ENCODE measurements around the gene OR11G2. TPM values are rescaled to one million over a fixed set of nuclear protein-coding genes. Genes with fewer than 3 reads are reported as not detected.
"Not testable (repeated sequence)": the region's sequence is repeated elsewhere in the genome, so short reads cannot be mapped to it uniquely, and the experiment has no call there.

The OR11G2 gene

DNA sequence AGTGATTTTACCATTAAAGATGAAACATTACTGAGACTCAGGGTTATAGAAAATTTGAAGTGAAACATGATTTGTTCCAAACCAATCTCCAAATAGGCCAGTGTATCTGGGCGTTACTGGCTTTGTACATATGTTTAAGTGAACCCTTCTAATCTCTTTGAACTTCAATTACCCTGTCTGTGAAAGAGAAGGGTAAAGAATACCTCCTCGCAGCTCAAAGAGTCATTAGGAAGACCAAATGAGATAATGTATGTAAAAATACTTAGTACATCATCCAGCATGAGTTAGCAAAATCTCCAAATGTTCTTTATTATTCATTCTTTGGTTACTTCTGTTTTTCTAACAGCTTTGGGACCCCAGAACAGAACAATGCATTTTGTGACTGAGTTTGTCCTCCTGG is 32.7 kb downstream of the OR11G2 start, which contains the start of gene OR11H6:
OR11H6 (plus strand) TSS at position 301 of the 400 bp plus-strand sequence; CDS start at position 301, 0 bp downstream.
- Histone ChIP-seq H2AK5ac (ENCODE audit: low read length) (no peak within 1 kb of the TSS), H2BK120ac (ENCODE audit: low read depth, low read length) (no peak within 1 kb of the TSS), H2BK15ac (replicated peaks; ENCODE audit: low read depth) (no peak within 1 kb of the TSS), H3K18ac (ENCODE audit: low read length) (no peak within 1 kb of the TSS), H3K4me2 (ENCODE audit: low read length) (no peak within 1 kb of the TSS), H3K23ac (ENCODE audit: low read length) (no peak within 1 kb of the TSS), H3K27ac (ENCODE audit: low read depth, low read length) (no peak within 1 kb of the TSS), H2BK5ac (ENCODE audit: low read length) (no peak within 1 kb of the TSS), H3K56ac (ENCODE audit: low read length) (no peak within 1 kb of the TSS), H3K27me3 (ENCODE audit: insufficient read depth, low read length, poor library complexity) (no peaks in the 10 kb centered on the region), H3K4me1 (ENCODE audit: control insufficient read depth, low read depth, low read length) (no peaks in the 10 kb centered on the region), H3K4me3 (ENCODE audit: low read length) (no peak within 1 kb of the TSS), H3K36me3 (ENCODE audit: control insufficient read depth, insufficient read depth, low read length) (no peaks in the 10 kb centered on the region), H3K4ac (ENCODE audit: low read depth, low read length) (no peak within 1 kb of the TSS), H4K8ac (ENCODE audit: low read depth, low read length) (no peak within 1 kb of the TSS), H3K79me1 (ENCODE audit: low read length) (no peaks in the 10 kb centered on the region), H4K5ac (ENCODE audit: low read length) (no peak within 1 kb of the TSS), H3K9ac (ENCODE audit: low read length) (no peak within 1 kb of the TSS), H3K79me2 (ENCODE audit: control insufficient read depth, insufficient read depth, low read length) (no peaks in the 10 kb centered on the region)
- DNase-seq, result no peak
- no CpG with 5 or more reads among the region's 2 CpGs for WGBS (ENCODE audit: extremely low coverage, insufficient coverage, low lambda C conversion rate)

DNA sequence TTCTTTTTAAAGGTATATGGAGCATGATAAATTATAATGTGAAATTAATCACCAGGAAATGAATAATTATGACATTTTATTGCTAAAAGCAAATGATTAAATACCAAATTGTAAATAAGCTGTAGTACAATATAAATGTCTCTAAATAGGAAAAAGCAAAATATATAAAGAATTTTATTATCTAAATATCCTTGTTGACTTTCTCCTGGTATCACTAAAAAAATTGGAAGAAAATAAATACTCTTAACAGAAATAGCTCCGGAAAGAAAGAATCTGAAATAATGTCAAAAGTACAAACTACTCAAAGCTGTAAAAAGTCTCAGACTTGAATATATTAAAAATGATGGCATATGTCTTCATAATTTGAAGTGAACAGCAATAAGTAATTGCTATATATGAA is 38.0 kb downstream of the OR11G2 start, which contains the start of gene OR11H7:
OR11H7 (plus strand) TSS at position 301 of the 400 bp plus-strand sequence.
- Histone ChIP-seq H3K36me3 (ENCODE audit: control insufficient read depth, insufficient read depth, low read length) (no peaks in the 10 kb centered on the region), H4K5ac (ENCODE audit: low read length) (no peak within 1 kb of the TSS), H3K18ac (ENCODE audit: low read length) (no peak within 1 kb of the TSS), H3K56ac (ENCODE audit: low read length) (no peak within 1 kb of the TSS), H3K4me1 (ENCODE audit: control insufficient read depth, low read depth, low read length) (no peaks in the 10 kb centered on the region), H3K4ac (ENCODE audit: low read depth, low read length) (no peak within 1 kb of the TSS), H3K79me2 (ENCODE audit: control insufficient read depth, insufficient read depth, low read length) (no peaks in the 10 kb centered on the region), H2BK15ac (replicated peaks; ENCODE audit: low read depth) (no peak within 1 kb of the TSS), H3K4me3 (ENCODE audit: low read length) (peak within 1 kb of the TSS; percentile 7), H4K8ac (ENCODE audit: low read depth, low read length) (no peak within 1 kb of the TSS), H2BK5ac (ENCODE audit: low read length) (no peak within 1 kb of the TSS), H3K23ac (ENCODE audit: low read length) (no peak within 1 kb of the TSS), H3K9ac (ENCODE audit: low read length) (no peak within 1 kb of the TSS), H2AK5ac (ENCODE audit: low read length) (no peak within 1 kb of the TSS), H3K27ac (ENCODE audit: low read depth, low read length) (no peak within 1 kb of the TSS), H3K27me3 (ENCODE audit: insufficient read depth, low read length, poor library complexity) (no peaks in the 10 kb centered on the region), H3K79me1 (ENCODE audit: low read length) (no peaks in the 10 kb centered on the region), H3K4me2 (ENCODE audit: low read length) (no peak within 1 kb of the TSS), H2BK120ac (ENCODE audit: low read depth, low read length) (no peak within 1 kb of the TSS)
- no CpG with 5 or more reads among the region's 1 CpG for WGBS (ENCODE audit: extremely low coverage, insufficient coverage, low lambda C conversion rate)
- DNase-seq, result no peak

DNA sequence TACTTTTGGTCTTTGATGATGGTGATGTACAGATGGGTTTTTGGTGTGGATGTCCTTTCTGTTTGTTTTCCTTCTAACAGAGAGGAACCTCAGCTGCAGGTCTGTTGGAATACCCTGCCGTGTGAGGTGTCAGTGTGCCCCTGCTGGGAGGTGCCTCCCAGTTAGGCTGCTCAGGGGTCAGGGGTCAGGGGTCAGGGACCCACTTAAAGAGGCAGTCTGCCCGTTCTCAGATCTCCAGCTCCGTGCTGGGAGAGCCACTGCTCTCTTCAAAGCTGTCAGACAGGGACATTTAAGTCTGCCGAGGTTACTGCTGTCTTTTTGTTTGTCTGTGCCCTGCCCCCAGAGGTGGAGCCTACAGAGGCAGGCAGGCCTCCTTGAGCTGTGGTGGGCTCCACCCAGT is 44.7 kb downstream of the OR11G2 start:
- H2BK5ac ChIP-seq (ENCODE audit: low read length); H3K4me3 ChIP-seq (ENCODE audit: low read length); H3K4ac ChIP-seq (ENCODE audit: low read depth, low read length); H4K8ac ChIP-seq (ENCODE audit: low read depth, low read length); H2BK120ac ChIP-seq (ENCODE audit: low read depth, low read length); H3K36me3 ChIP-seq (ENCODE audit: control insufficient read depth, insufficient read depth, low read length); H3K18ac ChIP-seq (ENCODE audit: low read length); H3K56ac ChIP-seq (ENCODE audit: low read length); H4K5ac ChIP-seq (ENCODE audit: low read length); DNase-seq; H3K9ac ChIP-seq (ENCODE audit: low read length); H3K79me2 ChIP-seq (ENCODE audit: control insufficient read depth, insufficient read depth, low read length); H3K79me1 ChIP-seq (ENCODE audit: low read length); H3K23ac ChIP-seq (ENCODE audit: low read length); H2AK5ac ChIP-seq (ENCODE audit: low read length); H3K27ac ChIP-seq (ENCODE audit: low read depth, low read length); H3K27me3 ChIP-seq (ENCODE audit: insufficient read depth, low read length, poor library complexity); H3K4me2 ChIP-seq (ENCODE audit: low read length); H2BK15ac ChIP-seq (replicated peaks; ENCODE audit: low read depth); H3K4me1 ChIP-seq (ENCODE audit: control insufficient read depth, low read depth, low read length): not testable (repeated sequence)
- WGBS (ENCODE audit: extremely low coverage, insufficient coverage, low lambda C conversion rate), result no CpG with 5 or more reads among the region's 4 CpGs

DNA sequence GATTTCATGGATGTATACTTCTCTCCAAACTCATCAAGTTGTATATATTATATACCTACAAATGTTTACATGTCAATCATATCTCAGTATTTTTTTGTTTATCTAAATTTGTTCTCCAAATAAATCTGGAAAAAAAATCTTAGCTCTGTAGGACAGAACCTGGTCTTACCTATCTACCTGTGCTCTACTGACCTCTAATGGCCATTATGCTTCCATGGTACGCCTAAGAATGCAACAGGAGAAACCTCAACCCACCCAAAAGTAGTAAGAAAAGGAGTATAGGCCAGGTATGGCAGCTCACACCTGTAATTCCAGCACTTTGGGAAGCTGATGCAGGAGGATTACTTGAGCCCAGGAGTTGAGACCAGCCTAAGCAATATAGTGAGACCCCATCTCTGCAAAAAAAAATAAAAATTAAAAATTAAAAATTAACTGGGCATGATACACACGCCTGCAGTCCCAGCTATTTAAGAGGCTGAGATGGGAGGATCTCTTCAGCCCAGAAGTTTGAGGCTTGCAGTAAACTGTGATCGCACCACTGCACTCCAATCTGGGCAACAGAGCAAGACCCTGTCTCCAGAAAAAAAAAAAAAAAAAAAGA is 57.0 kb downstream of the OR11G2 start:
- no CpG with 5 or more reads among the region's 3 CpGs for WGBS (ENCODE audit: extremely low coverage, insufficient coverage, low lambda C conversion rate)
- no peaks in the 10 kb centered on the region for H3K4me1 ChIP-seq (ENCODE audit: control insufficient read depth, low read depth, low read length)

More for the DNA sequence above, 57.0 kb downstream of the OR11G2 start:
- Histone ChIP-seq H3K36me3 (ENCODE audit: control insufficient read depth, insufficient read depth, low read length) (no peaks in the 10 kb centered on the region), H2AK5ac (ENCODE audit: low read length) (no peak overlapping the region), H3K79me1 (ENCODE audit: low read length) (no peaks in the 10 kb centered on the region), H4K8ac (ENCODE audit: low read depth, low read length) (no peak overlapping the region), H3K4me2 (ENCODE audit: low read length) (no peak overlapping the region), H2BK120ac (ENCODE audit: low read depth, low read length) (no peak overlapping the region), H2BK15ac (replicated peaks; ENCODE audit: low read depth) (no peak overlapping the region), H3K4me3 (ENCODE audit: low read length) (no peak overlapping the region), H4K5ac (ENCODE audit: low read length) (no peak overlapping the region), H3K79me2 (ENCODE audit: control insufficient read depth, insufficient read depth, low read length) (no peaks in the 10 kb centered on the region), H3K9ac (ENCODE audit: low read length) (no peak overlapping the region), H2BK5ac (ENCODE audit: low read length) (no peak overlapping the region), H3K23ac (ENCODE audit: low read length) (no peak overlapping the region), H3K27me3 (ENCODE audit: insufficient read depth, low read length, poor library complexity) (no peaks in the 10 kb centered on the region), H3K18ac (ENCODE audit: low read length) (no peak overlapping the region), H3K4ac (ENCODE audit: low read depth, low read length) (no peak overlapping the region), H3K27ac (ENCODE audit: low read depth, low read length) (no peak overlapping the region), H3K56ac (ENCODE audit: low read length) (no peak overlapping the region)
- DNase-seq, result peak; percentile 48

Small RNA genes within 50 kb of the gene (small RNA-seq; reads per million reads assigned to genes)
- gene GTF2IP22 (ENCODE audit: insufficient read depth), result not detected
